GM12892 (cell line): ENCODE measurements around the gene ETV4.

Source experiments
- DNase-seq: peaks from one replicate; pipeline ENCODE4 v3.0.0; 2011; ENCODE audit not compliant: insufficient read length
- FAIRE-seq: peaks from 2 replicates; lab custom pipeline; 2011; peaks lifted over from hg19 to GRCh38; lab: Jason Lieb, UNC
- POLR2A ChIP-seq: IDR thresholded peaks from 2 replicates; pipeline ENCODE4 v1.6.1; 2011; ENCODE audit warnings: low read depth, low read length, control low read depth
- POLR2AphosphoS5 ChIP-seq: IDR thresholded peaks from 2 replicates; pipeline ENCODE4 v1.6.1; 2011; ENCODE audit warnings: low read depth, low read length, control low read depth
- TAF1 ChIP-seq: IDR thresholded peaks from 2 replicates; pipeline ENCODE4 v1.6.1; 2011; ENCODE audit warnings: low read depth, mild to moderate bottlenecking, control low read depth, low read length, borderline replicate concordance

ETV4 gene

GRCh38 chr17:43568506-43569082 is 22.5 kb upstream of the ETV4 start:
- TF ChIP-seq POLR2AphosphoS5 (no peak), TAF1 (no peak), POLR2A (no peak)
- FAIRE-seq (no peak), DNase-seq (no peak)

GRCh38 chr17:43563600-43564594 is 17.8 kb upstream of the ETV4 start:
- FAIRE-seq (no peak), DNase-seq (no peak)
- TF ChIP-seq POLR2A (no peak), POLR2AphosphoS5 (no peak), TAF1 (no peak)

GRCh38 chr17:43562679-43563599 is 16.8 kb upstream of the ETV4 start:
- FAIRE-seq (no peak), DNase-seq (no peak)
- TF ChIP-seq POLR2AphosphoS5, result no peak

- no peak for DNase-seq
- TF ChIP-seq POLR2AphosphoS5, result no peak
- TF ChIP-seq POLR2A, result no peak
- no peak for TF ChIP-seq TAF1
- FAIRE-seq, result no peak
These were observed 14.6 kb upstream of the ETV4 start for GRCh38 chr17:43560461-43561427.

- no peak for TF ChIP-seq TAF1
- TF ChIP-seq POLR2AphosphoS5, result no peak
- no peak for TF ChIP-seq POLR2A
- DNase-seq (no peak), FAIRE-seq (no peak)
These were observed 13.1 kb upstream of the ETV4 start for GRCh38 chr17:43559161-43559816.

GRCh38 chr17:43558805-43559160 is 12.6 kb upstream of the ETV4 start:
- DNase-seq (no peak), FAIRE-seq (no peak)
- TF ChIP-seq TAF1, result no peak
- TF ChIP-seq POLR2A, result no peak
- TF ChIP-seq POLR2AphosphoS5, result no peak

- no peak for DNase-seq
- TF ChIP-seq TAF1 (no peak), POLR2A (no peak), POLR2AphosphoS5 (no peak)
- FAIRE-seq, result no peak
These were observed 10.2 kb upstream of the ETV4 start for GRCh38 chr17:43556292-43556691.

- TF ChIP-seq POLR2AphosphoS5 (no peak), POLR2A (no peak), TAF1 (no peak)
- FAIRE-seq (no peak), DNase-seq (no peak)
These were observed 8.7 kb upstream of the ETV4 start for GRCh38 chr17:43554857-43555256.

GRCh38 chr17:43553573-43553972 is 7.4 kb upstream of the ETV4 start:
- DNase-seq (no peak), FAIRE-seq (no peak)
- TF ChIP-seq POLR2A (no peak), TAF1 (no peak), POLR2AphosphoS5 (no peak)

- DNase-seq (no peak), FAIRE-seq (no peak)
- TF ChIP-seq TAF1, result no peak
- TF ChIP-seq POLR2A, result no peak
- TF ChIP-seq POLR2AphosphoS5, result no peak
These were observed 6.2 kb upstream of the ETV4 start for GRCh38 chr17:43552229-43552837.
